Nephron (organoid): ENCODE data around the gene IL10RB.

Source experiments
- H3K27ac Mint-ChIP-seq, 3 experiments: 2 replicates each; pipeline ENCODE4 v1.8.0; 2020; ENCODE audit warnings: mixed read lengths in 3 of 3, mild to moderate bottlenecking in 2 of 3, moderate library complexity in 1 of 3
- H3K27me3 Mint-ChIP-seq: 2 replicates; pipeline ENCODE4 v1.8.0; 2021; ENCODE audit warnings: low read depth, mild to moderate bottlenecking, moderate library complexity, mixed read lengths
- H3K36me3 Mint-ChIP-seq: 2 replicates; pipeline ENCODE4 v1.8.0; 2020; ENCODE audit warnings: low read depth, mixed read lengths
- H3K4me1 Mint-ChIP-seq: 2 replicates; pipeline ENCODE4 v1.8.0; 2020; ENCODE audit warnings: mixed read lengths
- H3K4me3 Mint-ChIP-seq, 3 experiments: 2 replicates each; pipeline ENCODE4 v1.8.0; 2020; ENCODE audit warnings: mild to moderate bottlenecking in 3 of 3, mixed read lengths in 3 of 3, moderate library complexity in 2 of 3
- H3K9me3 Mint-ChIP-seq: 2 replicates; pipeline ENCODE4 v1.8.0; 2020; ENCODE audit warnings: mixed read lengths
- TF ChIP-seq, protein P1 (sequence below), 3 experiments: fragments of 200-600 bp; sonication (generic); IDR thresholded peaks; one replicate each; pipeline ENCODE4 v1.5.0; 2021; ENCODE audit warnings: antibody characterized with exemption in 3 of 3; ENCODE audit not compliant: unreplicated experiment in 3 of 3

The IL10RB gene

DNA sequence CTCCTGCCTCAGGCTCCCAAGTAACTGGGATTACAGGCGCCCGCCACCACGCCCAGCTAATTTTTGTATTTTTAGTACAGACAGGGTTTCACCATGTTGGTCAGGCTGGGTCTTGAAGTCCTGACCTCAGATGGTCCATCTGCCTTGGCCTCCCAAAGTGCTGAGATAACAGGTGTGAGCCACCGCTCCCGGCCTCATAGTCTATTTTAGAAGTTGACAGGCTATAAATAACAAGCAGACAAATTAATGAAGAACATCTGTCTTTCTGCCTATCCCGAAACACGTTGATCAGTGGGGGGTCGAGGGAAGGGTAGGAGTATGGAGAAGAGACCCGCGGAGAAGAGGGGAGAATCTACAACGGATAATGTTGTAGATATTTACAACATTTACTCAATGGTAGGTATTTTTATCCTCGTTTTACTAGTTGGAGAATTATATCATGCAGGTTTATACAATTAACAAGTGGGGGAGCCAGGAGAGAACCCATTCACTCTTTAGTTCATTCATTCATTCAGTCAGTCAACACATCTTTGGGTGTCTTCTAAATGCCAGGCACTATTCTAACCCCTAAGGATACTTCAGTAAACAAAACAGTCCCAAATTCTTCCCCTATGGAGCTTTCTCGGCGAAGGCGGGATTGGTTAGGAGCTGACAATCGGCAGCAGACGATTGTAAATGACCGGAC lies 36.9 kb upstream of the IL10RB start:
- Mint-ChIP-seq H3K27ac (peak overlapping the region; percentile 39 to 80 (median 64)), H3K36me3 (peaks cover under 1% of the 10 kb centered on the region), H3K27me3 (no peaks in the 10 kb centered on the region), H3K4me1 (peaks cover 15% of the 10 kb centered on the region), H3K9me3 (no peaks in the 10 kb centered on the region), H3K4me3 (peak overlapping the region; percentile 78 to 87 (median 85))
- TF ChIP-seq, protein P1, sequence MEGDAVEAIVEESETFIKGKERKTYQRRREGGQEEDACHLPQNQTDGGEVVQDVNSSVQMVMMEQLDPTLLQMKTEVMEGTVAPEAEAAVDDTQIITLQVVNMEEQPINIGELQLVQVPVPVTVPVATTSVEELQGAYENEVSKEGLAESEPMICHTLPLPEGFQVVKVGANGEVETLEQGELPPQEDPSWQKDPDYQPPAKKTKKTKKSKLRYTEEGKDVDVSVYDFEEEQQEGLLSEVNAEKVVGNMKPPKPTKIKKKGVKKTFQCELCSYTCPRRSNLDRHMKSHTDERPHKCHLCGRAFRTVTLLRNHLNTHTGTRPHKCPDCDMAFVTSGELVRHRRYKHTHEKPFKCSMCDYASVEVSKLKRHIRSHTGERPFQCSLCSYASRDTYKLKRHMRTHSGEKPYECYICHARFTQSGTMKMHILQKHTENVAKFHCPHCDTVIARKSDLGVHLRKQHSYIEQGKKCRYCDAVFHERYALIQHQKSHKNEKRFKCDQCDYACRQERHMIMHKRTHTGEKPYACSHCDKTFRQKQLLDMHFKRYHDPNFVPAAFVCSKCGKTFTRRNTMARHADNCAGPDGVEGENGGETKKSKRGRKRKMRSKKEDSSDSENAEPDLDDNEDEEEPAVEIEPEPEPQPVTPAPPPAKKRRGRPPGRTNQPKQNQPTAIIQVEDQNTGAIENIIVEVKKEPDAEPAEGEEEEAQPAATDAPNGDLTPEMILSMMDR (IDR thresholded peaks at IDR 0.05; ENCODE audit: unreplicated experiment in 3 of 3) = no peak

DNA sequence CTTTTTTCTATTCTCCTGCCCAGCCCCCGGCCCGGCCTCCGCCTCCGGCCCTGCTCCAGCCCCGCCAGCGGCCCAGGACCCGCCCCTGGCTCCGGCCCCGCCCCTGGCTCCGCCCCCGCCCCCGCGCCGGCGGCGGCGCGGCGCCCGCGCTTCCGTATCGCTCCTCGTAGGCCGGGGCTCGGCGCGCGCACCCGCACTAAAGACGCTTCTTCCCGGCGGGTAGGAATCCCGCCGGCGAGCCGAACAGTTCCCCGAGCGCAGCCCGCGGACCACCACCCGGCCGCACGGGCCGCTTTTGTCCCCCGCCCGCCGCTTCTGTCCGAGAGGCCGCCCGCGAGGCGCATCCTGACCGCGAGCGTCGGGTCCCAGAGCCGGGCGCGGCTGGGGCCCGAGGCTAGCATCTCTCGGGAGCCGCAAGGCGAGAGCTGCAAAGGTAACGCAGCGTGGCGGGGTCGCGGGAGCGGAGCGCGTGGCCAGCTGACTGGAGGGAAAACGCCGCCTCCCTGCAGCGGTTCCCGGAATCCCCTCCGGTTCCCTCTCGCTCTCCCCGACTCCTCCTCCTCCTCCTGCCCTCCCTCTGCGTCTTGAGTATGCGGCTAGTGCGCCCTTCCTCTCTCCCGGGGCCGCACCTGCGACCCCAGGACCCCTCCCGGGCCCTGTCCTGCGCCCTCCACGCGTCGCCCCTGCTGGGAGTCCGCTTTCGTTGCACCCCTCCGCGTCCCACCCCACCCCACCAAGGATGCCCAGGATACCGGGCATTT lies 36.2 kb upstream of the IL10RB start, which contains the start of gene IFNAR2:
Gene IFNAR2, plus strand, starts transcription at position 155 of the 761 bp plus-strand sequence. CDS start 11,985 bp downstream, outside the sequence.
- peaks cover 15% of the 10 kb centered on the region for H3K4me1 Mint-ChIP-seq
- peak within 1 kb of the TSS; percentile 88 to 91 (median 89) for H3K4me3 Mint-ChIP-seq
- no peaks in the 10 kb centered on the region for H3K27me3 Mint-ChIP-seq
- peak within 1 kb of the TSS; percentile 40 to 85 (median 64) for H3K27ac Mint-ChIP-seq
- H3K9me3 Mint-ChIP-seq = no peaks in the 10 kb centered on the region
- peaks cover 5% of the 10 kb centered on the region for H3K36me3 Mint-ChIP-seq
- TF ChIP-seq, protein P1 (IDR thresholded peaks at IDR 0.05; ENCODE audit: unreplicated experiment in 3 of 3) = no peak

DNA sequence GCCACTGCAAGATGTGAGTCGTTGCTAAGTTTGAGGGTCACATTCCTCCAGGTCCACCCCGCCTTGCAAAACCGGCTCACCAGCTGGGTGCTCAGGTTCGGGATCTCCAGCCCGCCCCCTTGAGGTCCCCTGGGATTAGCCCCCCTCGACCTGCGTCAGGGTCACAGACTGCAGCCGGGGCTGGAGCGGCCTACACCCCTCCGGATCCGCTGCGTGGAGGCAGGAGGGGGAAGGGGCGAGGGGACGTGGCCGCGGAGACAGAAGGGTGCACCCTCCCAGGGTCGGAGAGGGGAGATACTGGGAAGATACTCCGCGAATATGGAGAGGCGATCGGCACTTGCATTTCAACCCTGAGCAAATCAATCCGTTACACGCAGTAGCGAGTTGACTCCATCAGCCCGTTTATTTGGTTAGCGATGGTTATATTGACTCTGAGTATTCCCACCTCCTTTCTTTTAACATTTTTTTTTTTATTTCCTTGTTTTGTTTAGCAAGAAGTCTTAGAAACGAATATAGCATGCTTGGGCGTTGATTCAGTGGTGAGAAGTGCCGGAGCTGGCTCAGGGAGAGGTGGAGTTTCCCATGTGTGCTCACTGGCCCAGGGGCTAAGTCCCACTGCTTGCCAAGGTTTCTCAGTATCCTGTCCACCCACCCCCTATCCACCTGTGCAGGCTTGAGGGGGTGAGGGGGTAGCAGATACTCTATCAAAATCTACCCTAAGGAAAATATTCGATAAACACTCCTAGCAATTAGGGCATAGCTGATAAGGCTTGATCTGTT lies 35.4 kb upstream of the IL10RB start:
- TF ChIP-seq, protein P1 (IDR thresholded peaks at IDR 0.05; ENCODE audit: unreplicated experiment in 3 of 3) = no peak
- Mint-ChIP-seq H3K36me3 (peaks cover 5% of the 10 kb centered on the region), H3K4me3 (peak overlapping the region; percentile 88 to 91 (median 89)), H3K4me1 (peaks cover 15% of the 10 kb centered on the region), H3K9me3 (no peaks in the 10 kb centered on the region), H3K27ac (peak overlapping the region; percentile 40 to 85 (median 49)), H3K27me3 (no peaks in the 10 kb centered on the region)

DNA sequence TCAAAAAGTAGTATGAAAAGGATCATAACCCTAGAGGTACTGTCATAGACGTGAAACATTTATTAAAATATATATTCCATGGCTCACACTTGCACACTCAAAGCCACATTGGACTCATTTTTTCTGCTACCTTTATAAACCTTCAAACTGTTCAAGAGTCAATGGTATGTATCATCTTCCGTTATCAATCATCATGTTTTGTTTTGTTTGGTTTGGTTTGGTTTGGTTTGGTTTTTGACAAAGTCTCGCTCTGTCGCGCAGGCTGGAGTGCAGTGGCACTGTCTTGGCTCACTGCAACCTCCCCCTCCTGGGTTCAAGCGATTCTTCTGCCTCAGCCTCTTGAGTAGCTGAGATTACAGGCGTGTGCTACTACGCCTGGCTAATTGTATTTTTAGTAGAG lies 34.6 kb upstream of the IL10RB start:
- H3K27ac Mint-ChIP-seq = peak overlapping the region in 1 of 3 experiments; percentile 61
- H3K27me3 Mint-ChIP-seq = no peaks in the 10 kb centered on the region
- peaks cover 5% of the 10 kb centered on the region for H3K36me3 Mint-ChIP-seq
- peaks cover 18% of the 10 kb centered on the region for H3K4me1 Mint-ChIP-seq
- H3K4me3 Mint-ChIP-seq = peak overlapping the region; percentile 88 to 91 (median 89)
- TF ChIP-seq, protein P1 (IDR thresholded peaks at IDR 0.05; ENCODE audit: unreplicated experiment in 3 of 3) = no peak
- no peaks in the 10 kb centered on the region for H3K9me3 Mint-ChIP-seq

DNA sequence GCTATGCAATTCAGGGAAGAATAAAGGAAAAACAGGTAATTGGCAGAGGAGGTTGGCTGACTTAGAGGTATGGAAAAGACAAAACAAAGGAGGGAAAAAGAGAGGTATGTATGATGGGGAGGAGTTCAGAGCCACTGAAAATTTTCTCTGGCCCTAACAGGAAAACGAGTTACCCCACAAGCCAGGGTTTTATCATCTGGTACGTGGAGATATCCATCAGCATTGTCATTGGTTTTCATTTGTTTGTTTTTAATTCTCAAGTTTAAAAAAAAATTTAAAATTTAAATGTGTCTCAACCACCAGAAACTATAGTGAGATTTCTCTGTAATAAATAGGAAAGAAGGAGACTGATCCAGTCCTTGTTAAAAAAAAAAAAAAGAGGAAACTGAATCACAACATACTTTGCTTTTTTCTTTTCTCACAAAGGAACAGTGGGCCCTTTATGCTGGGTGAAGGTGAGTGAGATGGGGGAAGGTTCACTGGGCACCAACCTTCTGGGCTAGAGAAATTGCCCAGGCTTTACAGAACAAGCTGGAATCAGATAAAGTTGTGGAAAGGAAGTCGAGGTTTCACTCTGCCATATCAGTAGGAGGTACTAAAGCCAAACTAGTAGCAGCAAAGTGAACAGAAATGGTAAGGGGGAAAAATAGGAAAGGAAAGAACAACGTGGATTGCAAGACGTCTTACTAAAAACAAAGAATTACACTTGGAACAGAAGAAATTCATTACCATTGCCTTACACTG lies 33.7 kb upstream of the IL10RB start:
- peaks cover 24% of the 10 kb centered on the region for H3K4me1 Mint-ChIP-seq
- H3K27ac Mint-ChIP-seq = no peak overlapping the region
- H3K27me3 Mint-ChIP-seq = no peaks in the 10 kb centered on the region
- peaks cover 11% of the 10 kb centered on the region for H3K36me3 Mint-ChIP-seq
- TF ChIP-seq, protein P1 (IDR thresholded peaks at IDR 0.05; ENCODE audit: unreplicated experiment in 3 of 3) = no peak
- no peaks in the 10 kb centered on the region for H3K9me3 Mint-ChIP-seq
- peak overlapping the region; percentile 58 to 91 (median 88) for H3K4me3 Mint-ChIP-seq
